GM12878 (cell line): ENCODE results near the gene WDR17. TPM values are rescaled to one million over a fixed set of nuclear protein-coding genes. Genes with fewer than 3 reads are reported as not detected.

Experiments used
- ATAC-seq: fragments of 200-7000 bp; cut with Tn5 transposase; 3 replicates; pipeline ENCODE4 v1.9.1; 2020; ENCODE audit warnings: mild to moderate bottlenecking, moderate library complexity
- BruUV-seq: library from RNA; stranded (reverse); fragments of 400-500 nt; replicated peaks from 2 replicates; lab custom pipeline; 2021; lab: Mats Ljungman, UMichigan
- CTCF ChIA-PET: fragments of 300-600 bp; sonication (Branson Sonifier 250); formaldehyde crosslinking; extraction: SDS; loops from one replicate; lab custom pipeline; 2021; ENCODE audit warnings: inconsistent platforms; lab: Yijun Ruan, JAX
- POLR2A ChIA-PET: fragments of 350-600 bp; formaldehyde crosslinking; extraction: SDS; loops from one replicate; lab custom pipeline; 2021; ENCODE audit warnings: inconsistent platforms; lab: Charles Lee
- RAD21 ChIA-PET: fragments of 300-600 bp; sonication (Branson Sonifier 250); formaldehyde crosslinking; loops from one replicate; lab custom pipeline; 2023; ENCODE audit warnings: antibody characterized with exemption; ENCODE audit not compliant: unreplicated experiment; lab: Charles Lee
- SMC1A ChIA-PET: fragments of 300-600 bp; sonication (Branson Sonifier 250); formaldehyde crosslinking; loops from one replicate; lab custom pipeline; 2023; ENCODE audit not compliant: unreplicated experiment, uncharacterized antibody; lab: Charles Lee
- DNase-seq: peaks from one replicate; pipeline ENCODE4 v3.0.0-alpha.2; 2011; ENCODE audit warnings: low read depth, low spot score
- FAIRE-seq: peaks from 3 replicates; lab custom pipeline; 2011; peaks lifted over from hg19 to GRCh38; lab: Jason Lieb, UNC
- H2AFZ ChIP-seq: 2 replicates; pipeline ENCODE4 v1.6.0; 2011; ENCODE audit warnings: low read depth, low read length, control low read depth; ENCODE audit not compliant: control insufficient read depth
- H3K27ac ChIP-seq: 2 replicates; pipeline ENCODE4 v1.5.1; 2011; ENCODE audit warnings: control low read depth; ENCODE audit not compliant: control insufficient read depth, insufficient read depth
- H3K27me3 ChIP-seq, 2 experiments: replicated peaks in 1 of 2; 2 replicates each; pipeline versions ENCODE4 v1.6.0 to v1.6.1; 2011; ENCODE audit warnings: low read length in 1 of 2; ENCODE audit not compliant: control insufficient read depth in 2 of 2, insufficient read depth in 2 of 2
- H3K36me3 ChIP-seq, 2 experiments: 2 replicates each; pipeline ENCODE4 v1.5.1; 2011; ENCODE audit warnings: low read length in 1 of 2; ENCODE audit not compliant: control insufficient read depth in 2 of 2, insufficient read depth in 2 of 2
- H3K4me1 ChIP-seq: 2 replicates; pipeline ENCODE4 v1.6.1; 2011; ENCODE audit warnings: mild to moderate bottlenecking, low read length, moderate library complexity, mixed read lengths; ENCODE audit not compliant: control insufficient read depth, insufficient read depth
- H3K4me2 ChIP-seq: 2 replicates; pipeline ENCODE4 v1.6.0; 2011; ENCODE audit warnings: control low read depth; ENCODE audit not compliant: control insufficient read depth, insufficient read depth
- H3K4me3 ChIP-seq: fragments of 200-600 bp; sonication (generic); 2 replicates; pipeline ENCODE4 v1.5.1; 2016
- H3K79me2 ChIP-seq: 2 replicates; pipeline ENCODE4 v1.6.0; 2011; ENCODE audit warnings: low read length; ENCODE audit not compliant: control insufficient read depth, insufficient read depth
- H3K9ac ChIP-seq: 2 replicates; pipeline ENCODE4 v1.8.0; 2011; ENCODE audit warnings: low read length, control low read depth, mixed read lengths; ENCODE audit not compliant: control insufficient read depth, insufficient read depth
- H3K9me3 ChIP-seq: replicated peaks from 3 replicates; pipeline ENCODE4 v1.5.1; 2011; ENCODE audit warnings: mild to moderate bottlenecking, low read length; ENCODE audit not compliant: control insufficient read depth, insufficient read depth
- H4K20me1 ChIP-seq: 2 replicates; pipeline ENCODE4 v1.6.0; 2011; ENCODE audit not compliant: control insufficient read depth, insufficient read depth
- BHLHE40 ChIP-seq, 2 experiments: fragments of 450-650 bp in 1 of 2; IDR thresholded peaks; 2 replicates each; pipeline ENCODE4 v1.6.1; 2011 to 2017; ENCODE audit warnings: low read depth in 2 of 2, borderline replicate concordance in 1 of 2, improper control_type of control experiment in 1 of 2, low read length in 1 of 2, mild to moderate bottlenecking in 1 of 2
- JUND ChIP-seq: IDR thresholded peaks from 2 replicates; pipeline ENCODE4 v1.6.1; 2012; ENCODE audit warnings: low read depth, mild to moderate bottlenecking, low read length, improper control_type of control experiment, moderate library complexity
- RBBP5 ChIP-seq: fragments of 200-600 bp; sonication (generic); conservative IDR thresholded peaks from 2 replicates; pipeline ENCODE4 v1.6.1; 2016
- REST ChIP-seq: IDR thresholded peaks from 2 replicates; pipeline ENCODE4 v1.6.1; 2012; ENCODE audit warnings: mild to moderate bottlenecking, low read depth, low read length
- SIN3A ChIP-seq: IDR thresholded peaks from 2 replicates; pipeline ENCODE4 v1.6.1; 2012; ENCODE audit warnings: low read depth, low read length, improper control_type of control experiment
- SKIL ChIP-seq: fragments of 450-650 bp; IDR thresholded peaks from 2 replicates; pipeline ENCODE4 v1.6.1; 2017; ENCODE audit warnings: mild to moderate bottlenecking, low read depth, inconsistent platforms; ENCODE audit not compliant: poor library complexity, severe bottlenecking
- WGBS: methylation state at CpG from one replicate; pipeline ENCODE4 v1.1.6; 2016; ENCODE audit warnings: low lambda C conversion rate; ENCODE audit not compliant: insufficient replicate concordance, insufficient coverage; ENCODE audit errors: missing lambda C conversion rate; 5-methylcytosine and 5-hydroxymethylcytosine counted together
- in situ Hi-C: fragments of 300-500 bp; cut with MboI; formaldehyde crosslinking; loops from 9 replicates; pipeline ENCODE4 v1.14.3; 2018; ENCODE audit warnings: mixed read lengths
- intact Hi-C: fragments of 100-400 bp; cut with micrococcal nuclease; formaldehyde crosslinking; loops from one replicate; pipeline ENCODE4 v1.14.2; 2022; ENCODE audit not compliant: unreplicated experiment
- polyA plus RNA-seq, 11 experiments: library from polyadenylated mRNA; depleted of rRNA in 4 of 11; unstranded in 6 of 11; stranded (reverse) in 5 of 11; fragments of >200 nt; fragmentation: Nextera tagmentation in 4 of 11; fragmentation: Illumina TruSeq in 1 of 11; extraction: Ambion mirVana in 4 of 11; extraction: Trizol in 1 of 11; gene quantifications; 1 replicate in 1 of 11; 2 replicates in 10 of 11; pipeline versions ENCODE4 v1.2.1 to v1.2.3, GENCODE V29; 2011 to 2016; ENCODE audit warnings: inconsistent platforms in 2 of 11, missing spikeins in 2 of 11, low read depth in 1 of 11
- total RNA-seq, 4 experiments: library from RNA; depleted of rRNA in 3 of 4; stranded (reverse); fragments of >200 nt in 3 of 4; fragmentation: Illumina TruSeq in 1 of 4; extraction: Trizol in 1 of 4; gene quantifications; 2 replicates each; pipeline versions ENCODE4 v1.2.1 to v1.2.3, GENCODE V29; 2013 to 2021

The WDR17 gene
- total and polyA plus RNA-seq, 10 of the 15 experiments (the other 5 are each of a cell fraction or from before 2014, with no cell fraction given): 0.43 to 3.8 (median 2.8) TPM

GRCh38 chr4:176077561-176077960 lies 11.9 kb downstream of the WDR17 start:
- in situ Hi-C loops: no loop called here
- POLR2A ChIA-PET: interaction anchor here (0.6 kb wide), 1 partner anchor 14 kb away, joined by 4 read pairs; no protein-coding TSS in a partner anchor
- H3K27me3 ChIP-seq: no peaks in the 10 kb centered on the region
- no peak for FAIRE-seq
- CTCF ChIA-PET: interaction anchor here (0.6 kb wide), 1 partner anchor 177 kb away, joined by 3 read pairs; no protein-coding TSS in a partner anchor
- no peak overlapping the region for H3K9ac ChIP-seq
- no peaks in the 10 kb centered on the region for H3K9me3 ChIP-seq
- BruUV-seq: no TSS peak
- intact Hi-C loops: no loop called here
- SMC1A ChIA-PET: no interaction called here
- H3K4me2 ChIP-seq: no peak overlapping the region
- H3K79me2 ChIP-seq: no peaks in the 10 kb centered on the region
- no peak for ATAC-seq
- no peak for DNase-seq
- RAD21 ChIA-PET: no interaction called here
- no peak overlapping the region for H3K27ac ChIP-seq
- no peak overlapping the region for H3K4me3 ChIP-seq
- H3K4me1 ChIP-seq: no peaks in the 10 kb centered on the region
- H4K20me1 ChIP-seq: no peaks in the 10 kb centered on the region
- H2AFZ ChIP-seq: no peak overlapping the region
- TF ChIP-seq SIN3A (no peak), REST (no peak)
- TF ChIP-seq, all 136 proteins: peak for 0
- H3K36me3 ChIP-seq: no peaks in the 10 kb centered on the region

GRCh38 chr4:176084769-176085168 lies 19.1 kb downstream of the WDR17 start:
- H3K27ac ChIP-seq: no peak overlapping the region
- no peaks in the 10 kb centered on the region for H3K79me2 ChIP-seq
- no peak overlapping the region for H3K4me2 ChIP-seq
- H2AFZ ChIP-seq: no peak overlapping the region
- in situ Hi-C loops (no loop called here), intact Hi-C loops (no loop called here)
- H3K4me1 ChIP-seq: no peaks in the 10 kb centered on the region
- SMC1A ChIA-PET: no interaction called here
- H3K4me3 ChIP-seq: no peak overlapping the region
- DNase-seq (no peak), ATAC-seq (no peak), FAIRE-seq (no peak)
- BruUV-seq: no TSS peak
- no peaks in the 10 kb centered on the region for H4K20me1 ChIP-seq
- no peaks in the 10 kb centered on the region for H3K27me3 ChIP-seq
- H3K9me3 ChIP-seq: no peaks in the 10 kb centered on the region; the same call in 2 of the 3 replicates
- no peaks in the 10 kb centered on the region for H3K36me3 ChIP-seq
- CTCF ChIA-PET: interaction anchor here (0.5 to 0.7 kb wide), 2 partner anchors 38 to 383 kb away, joined by 3 read pairs; no protein-coding TSS in a partner anchor
- no peak overlapping the region for H3K9ac ChIP-seq
- 63% methylated on average over 2 of the region's 2 CpGs for WGBS
- TF ChIP-seq RBBP5 (no peak), JUND (no peak), BHLHE40 (IDR thresholded peaks at IDR 0.05; ENCODE audit: borderline replicate concordance in 1 of 2, low read depth in 2 of 2, low read length in 1 of 2) (no peak), SKIL (no peak)
- POLR2A ChIA-PET: no interaction called here
- RAD21 ChIA-PET: interaction anchor here (0.5 kb wide), 1 partner anchor 408 kb away, joined by 4 read pairs; no protein-coding TSS in a partner anchor
